Endodermal cell (in vitro differentiated cells): ENCODE results near the gene CTNNA2. TPM values are rescaled to one million over a fixed set of nuclear protein-coding genes. Genes with fewer than 3 reads are reported as not detected.
A peak's percentile ranks its signal among the peaks of the same experiment; 100 is the strongest.

ENCODE experiments used
- DNase-seq: peaks from one replicate; pipeline ENCODE4 v3.0.0-alpha.2; 2017
- H3K27ac ChIP-seq: 2 replicates; pipeline ENCODE4 v1.5.1; 2013; ENCODE audit warnings: mild to moderate bottlenecking, low read depth, low read length, moderate library complexity
- H3K27me3 ChIP-seq: 2 replicates; pipeline ENCODE4 v1.6.1; 2013; ENCODE audit warnings: mild to moderate bottlenecking, low read length, moderate library complexity; ENCODE audit not compliant: insufficient read depth, control insufficient read depth, poor library complexity, severe bottlenecking
- H3K36me3 ChIP-seq: 2 replicates; pipeline ENCODE4 v1.7.0; 2013; ENCODE audit warnings: mild to moderate bottlenecking, low read length, moderate library complexity; ENCODE audit not compliant: control insufficient read depth, insufficient read depth
- H3K4me1 ChIP-seq: one replicate; pipeline ENCODE4 v1.7.0; 2013; ENCODE audit warnings: low read length; ENCODE audit not compliant: control insufficient read depth, insufficient read depth
- H3K4me3 ChIP-seq: 2 replicates; pipeline ENCODE4 v1.5.1; 2013; ENCODE audit warnings: mild to moderate bottlenecking, low read length, moderate library complexity
- H3K9ac ChIP-seq: 2 replicates; pipeline ENCODE4 v1.6.1; 2013; ENCODE audit warnings: mild to moderate bottlenecking, low read length, moderate library complexity; ENCODE audit not compliant: poor library complexity, severe bottlenecking; ENCODE audit errors: extremely low read depth
- H3K9me3 ChIP-seq: 2 replicates; pipeline ENCODE4 v1.6.1; 2013; ENCODE audit warnings: mild to moderate bottlenecking, low read length, moderate library complexity; ENCODE audit not compliant: control insufficient read depth
- H3K27ac Mint-ChIP-seq: 2 replicates; pipeline ENCODE4 v1.8.0; 2020; ENCODE audit warnings: mixed read lengths
- H3K27me3 Mint-ChIP-seq: 2 replicates; pipeline ENCODE4 v1.8.0; 2021; ENCODE audit warnings: mild to moderate bottlenecking, mixed read lengths; ENCODE audit not compliant: insufficient read depth
- H3K36me3 Mint-ChIP-seq: 2 replicates; pipeline ENCODE4 v1.8.0; 2020; ENCODE audit warnings: low read depth, mixed read lengths
- H3K4me1 Mint-ChIP-seq: 2 replicates; pipeline ENCODE4 v1.8.0; 2020; ENCODE audit warnings: mixed read lengths
- H3K4me3 Mint-ChIP-seq: 2 replicates; pipeline ENCODE4 v1.8.0; 2020; ENCODE audit warnings: mild to moderate bottlenecking, moderate library complexity, mixed read lengths
- H3K9me3 Mint-ChIP-seq: 2 replicates; pipeline ENCODE4 v1.8.0; 2020; ENCODE audit warnings: mild to moderate bottlenecking, mixed read lengths
- CTCF ChIP-seq: fragments of 200-600 bp; sonication (generic); conservative IDR thresholded peaks from 2 replicates; pipeline ENCODE4 v1.5.0; 2021; ENCODE audit warnings: antibody characterized with exemption, mild to moderate bottlenecking
- WGBS, 2 experiments: methylation state at CpG; one replicate each; pipeline versions ENCODE4 v1.1.5 to v1.1.7; 2013; ENCODE audit warnings: missing lambda C conversion rate in 2 of 2, mixed read lengths in 1 of 2; ENCODE audit not compliant: insufficient coverage in 1 of 2, insufficient read length in 1 of 2; 5-methylcytosine and 5-hydroxymethylcytosine counted together
- total RNA-seq, 2 donors: library from RNA; stranded (reverse); fragmentation: NEBNext Ultra II Directional in 1 of 2; extraction: Animal tissue kit (Norgen Biotek cat#: 25700) in 1 of 2; gene quantifications; 2 replicates in 1 of 2; 3 replicates in 1 of 2; pipeline ENCODE4 v1.2.1, GENCODE V29; 2021

CTNNA2 gene
- total RNA-seq, 2 donors from 2014 or later, result 7.7 to 9.8 TPM

- no peaks in the 10 kb centered on the region for H3K36me3 Mint-ChIP-seq
- no peak overlapping the region for H3K27ac ChIP-seq
These were observed 468.0 kb downstream of the CTNNA2 start for GRCh38 chr2:79980816-79981215.

GRCh38 chr2:79981316-79981715 is 468.5 kb downstream of the CTNNA2 start:
- Mint-ChIP-seq H3K27me3 (peaks cover 1% of the 10 kb centered on the region), H3K9me3 (no peaks in the 10 kb centered on the region), H3K27ac (no peak overlapping the region), H3K4me3 (no peak overlapping the region), H3K36me3 (no peaks in the 10 kb centered on the region), H3K4me1 (peaks cover 11% of the 10 kb centered on the region)
- Histone ChIP-seq H3K27me3 (no peaks in the 10 kb centered on the region), H3K27ac (no peak overlapping the region), H3K9ac (no peak overlapping the region), H3K4me1 (peaks cover under 1% of the 10 kb centered on the region), H3K36me3 (no peaks in the 10 kb centered on the region), H3K9me3 (no peaks in the 10 kb centered on the region), H3K4me3 (no peak overlapping the region)
- TF ChIP-seq CTCF, result no peak
- 89 to 94% methylated on average over 3 of the region's 3 CpGs for WGBS, 2 experiments
- DNase-seq, result no peak

More at GRCh38 chr2:79980816-79981215, 468.0 kb downstream of the CTNNA2 start:
- no peak for TF ChIP-seq CTCF
- DNase-seq, result no peak
- Mint-ChIP-seq H3K27me3 (peaks cover 1% of the 10 kb centered on the region), H3K4me1 (peaks cover 13% of the 10 kb centered on the region), H3K4me3 (no peak overlapping the region), H3K27ac (no peak overlapping the region), H3K9me3 (no peaks in the 10 kb centered on the region)
- no peaks in the 10 kb centered on the region for H3K27me3 ChIP-seq
- 85 to 100% methylated on average over 3 to 5 of the region's 5 CpGs for WGBS, 2 experiments
- H3K36me3 ChIP-seq, result no peaks in the 10 kb centered on the region
- H3K9ac ChIP-seq, result no peak overlapping the region
- peaks cover 6% of the 10 kb centered on the region for H3K4me1 ChIP-seq
- H3K9me3 ChIP-seq, result no peaks in the 10 kb centered on the region
- no peak overlapping the region for H3K4me3 ChIP-seq

- Mint-ChIP-seq H3K27ac (no peak overlapping the region), H3K9me3 (no peaks in the 10 kb centered on the region), H3K4me3 (no peak overlapping the region), H3K36me3 (no peaks in the 10 kb centered on the region), H3K4me1 (peaks cover 10% of the 10 kb centered on the region), H3K27me3 (peaks cover 1% of the 10 kb centered on the region)
- Histone ChIP-seq H3K4me3 (no peak overlapping the region), H3K36me3 (no peaks in the 10 kb centered on the region), H3K4me1 (no peaks in the 10 kb centered on the region), H3K9me3 (no peaks in the 10 kb centered on the region), H3K27me3 (no peaks in the 10 kb centered on the region), H3K27ac (no peak overlapping the region), H3K9ac (no peak overlapping the region)
- peak; percentile 85 for TF ChIP-seq CTCF
- DNase-seq, result peak; percentile 88
- WGBS, 2 experiments, result 67 to 70% methylated on average over 1 to 3 of the region's 4 CpGs
These were observed 469.6 kb downstream of the CTNNA2 start for GRCh38 chr2:79982445-79982844.
